OCI-LY3 (cell line): Measurements from ENCODE around the gene TNFSF12.

Experiments used
- H2AFZ ChIP-seq: fragments of 200-600, 300-600 bp; shearing (Covaris generic); 2 replicates; pipeline ENCODE4 v1.6.0; 2014; ENCODE audit warnings: antibody characterized with exemption, low read depth, low read length
- H3K27ac ChIP-seq: fragments of 200-600, 300-600 bp; sonication (generic); 2 replicates; pipeline ENCODE4 v1.5.1; 2014; ENCODE audit warnings: mild to moderate bottlenecking, low read length, moderate library complexity, mixed read lengths
- H3K27me3 ChIP-seq: fragments of 200-600, 300-600 bp; sonication (generic); 2 replicates; pipeline ENCODE4 v1.6.1; 2014; ENCODE audit warnings: low read depth, low read length, mixed read lengths
- H3K36me3 ChIP-seq: fragments of 200-600, 300-600 bp; sonication (generic); replicated peaks from 2 replicates; pipeline ENCODE3; 2014; ENCODE audit warnings: low read depth, low read length, mixed read lengths
- H3K4me1 ChIP-seq: fragments of 300-600, 200-600 bp; sonication (generic); 2 replicates; pipeline ENCODE4 v1.6.1; 2014; ENCODE audit warnings: low read length, mixed read lengths
- H3K4me2 ChIP-seq: fragments of 200-600, 300-600 bp; sonication (generic); 2 replicates; pipeline ENCODE4 v1.6.1; 2014; ENCODE audit warnings: low read length, mixed read lengths
- H3K4me3 ChIP-seq: fragments of 300-600, 200-600 bp; sonication (generic); 2 replicates; pipeline ENCODE4 v1.5.1; 2014; ENCODE audit warnings: antibody characterized with exemption, mild to moderate bottlenecking, low read length, moderate library complexity
- H3K79me2 ChIP-seq: fragments of 300-600, 200-600 bp; shearing (Covaris generic); 2 replicates; pipeline ENCODE4 v1.6.1; 2014; ENCODE audit warnings: mild to moderate bottlenecking, low read length, mixed read lengths
- H3K9ac ChIP-seq: fragments of 300-600, 200-600 bp; shearing (Covaris generic); 2 replicates; pipeline ENCODE4 v1.6.0; 2014; ENCODE audit warnings: mild to moderate bottlenecking, low read length, moderate library complexity
- H3K9me3 ChIP-seq: fragments of 200-600, 300-600 bp; shearing (Covaris generic); 2 replicates; pipeline ENCODE4 v1.6.1; 2014; ENCODE audit warnings: low read length, mixed read lengths; ENCODE audit not compliant: insufficient read depth
- H4K20me1 ChIP-seq: fragments of 200-600, 300-600 bp; sonication (generic); 2 replicates; pipeline ENCODE4 v1.6.1; 2016; ENCODE audit warnings: low read length, mixed read lengths; ENCODE audit not compliant: insufficient read depth
- EZH2phosphoT487 ChIP-seq: fragments of 200-600 bp; shearing (Covaris generic); IDR thresholded peaks from 2 replicates; pipeline ENCODE4 v1.6.1; 2018; ENCODE audit warnings: antibody characterized with exemption, mixed run types, low read depth
- TF ChIP-seq, protein P1 (sequence below): fragments of 200-600, 300-600 bp; sonication (generic); IDR thresholded peaks from 2 replicates; pipeline ENCODE4 v1.5.1; 2014; ENCODE audit warnings: antibody characterized with exemption, low read length, low read depth

TNFSF12 gene

DNA sequence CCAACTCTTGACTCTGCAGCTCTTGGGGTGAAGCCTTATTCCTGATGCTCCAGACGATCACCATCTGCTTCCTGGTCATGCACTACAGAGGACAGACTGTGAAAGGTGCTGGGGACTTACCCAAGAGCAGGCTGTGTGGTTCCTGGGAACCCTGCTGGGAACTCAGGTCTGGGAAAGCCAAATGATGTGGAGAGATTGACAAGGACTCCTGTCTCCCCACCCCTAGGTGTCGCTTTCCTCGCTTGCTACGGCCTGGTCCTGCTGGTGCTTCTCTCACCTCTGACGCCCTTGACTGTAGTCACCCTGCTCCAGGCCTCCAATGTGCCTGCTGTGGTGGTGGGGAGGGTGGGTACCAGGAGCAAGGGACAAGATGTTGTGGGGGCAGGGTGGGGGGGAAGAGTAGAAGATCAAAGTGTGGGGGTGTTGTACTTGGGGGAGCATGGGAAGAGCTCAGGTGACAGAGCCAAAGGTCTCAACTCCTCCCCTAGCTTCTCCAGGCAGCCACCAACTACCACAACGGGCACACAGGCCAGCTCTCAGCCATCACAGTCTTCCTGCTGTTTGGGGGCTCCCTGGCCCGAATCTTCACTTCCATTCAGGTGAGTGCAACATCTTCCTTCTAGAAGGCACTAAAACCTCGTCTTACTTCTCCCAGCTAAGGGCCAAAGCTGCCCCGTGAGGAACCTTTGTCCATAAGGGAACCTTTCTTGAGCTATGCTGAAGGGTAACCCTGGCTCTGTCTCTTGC, 38.0 kb downstream of the TNFSF12 start:
- no peaks in the 10 kb centered on the region for H3K9me3 ChIP-seq
- no peak overlapping the region for H3K9ac ChIP-seq
- H3K4me3 ChIP-seq: no peak overlapping the region
- peaks cover 21% of the 10 kb centered on the region for H3K4me1 ChIP-seq
- no peak overlapping the region for H3K27ac ChIP-seq
- no peaks in the 10 kb centered on the region for H4K20me1 ChIP-seq
- no peak overlapping the region for H2AFZ ChIP-seq
- TF ChIP-seq, protein P1, sequence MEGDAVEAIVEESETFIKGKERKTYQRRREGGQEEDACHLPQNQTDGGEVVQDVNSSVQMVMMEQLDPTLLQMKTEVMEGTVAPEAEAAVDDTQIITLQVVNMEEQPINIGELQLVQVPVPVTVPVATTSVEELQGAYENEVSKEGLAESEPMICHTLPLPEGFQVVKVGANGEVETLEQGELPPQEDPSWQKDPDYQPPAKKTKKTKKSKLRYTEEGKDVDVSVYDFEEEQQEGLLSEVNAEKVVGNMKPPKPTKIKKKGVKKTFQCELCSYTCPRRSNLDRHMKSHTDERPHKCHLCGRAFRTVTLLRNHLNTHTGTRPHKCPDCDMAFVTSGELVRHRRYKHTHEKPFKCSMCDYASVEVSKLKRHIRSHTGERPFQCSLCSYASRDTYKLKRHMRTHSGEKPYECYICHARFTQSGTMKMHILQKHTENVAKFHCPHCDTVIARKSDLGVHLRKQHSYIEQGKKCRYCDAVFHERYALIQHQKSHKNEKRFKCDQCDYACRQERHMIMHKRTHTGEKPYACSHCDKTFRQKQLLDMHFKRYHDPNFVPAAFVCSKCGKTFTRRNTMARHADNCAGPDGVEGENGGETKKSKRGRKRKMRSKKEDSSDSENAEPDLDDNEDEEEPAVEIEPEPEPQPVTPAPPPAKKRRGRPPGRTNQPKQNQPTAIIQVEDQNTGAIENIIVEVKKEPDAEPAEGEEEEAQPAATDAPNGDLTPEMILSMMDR: peak; percentile 40
- TF ChIP-seq EZH2phosphoT487: no peak
- peaks cover 10% of the 10 kb centered on the region for H3K36me3 ChIP-seq
- peaks cover 33% of the 10 kb centered on the region for H3K79me2 ChIP-seq
- H3K27me3 ChIP-seq: no peaks in the 10 kb centered on the region
- H3K4me2 ChIP-seq: no peak overlapping the region

DNA sequence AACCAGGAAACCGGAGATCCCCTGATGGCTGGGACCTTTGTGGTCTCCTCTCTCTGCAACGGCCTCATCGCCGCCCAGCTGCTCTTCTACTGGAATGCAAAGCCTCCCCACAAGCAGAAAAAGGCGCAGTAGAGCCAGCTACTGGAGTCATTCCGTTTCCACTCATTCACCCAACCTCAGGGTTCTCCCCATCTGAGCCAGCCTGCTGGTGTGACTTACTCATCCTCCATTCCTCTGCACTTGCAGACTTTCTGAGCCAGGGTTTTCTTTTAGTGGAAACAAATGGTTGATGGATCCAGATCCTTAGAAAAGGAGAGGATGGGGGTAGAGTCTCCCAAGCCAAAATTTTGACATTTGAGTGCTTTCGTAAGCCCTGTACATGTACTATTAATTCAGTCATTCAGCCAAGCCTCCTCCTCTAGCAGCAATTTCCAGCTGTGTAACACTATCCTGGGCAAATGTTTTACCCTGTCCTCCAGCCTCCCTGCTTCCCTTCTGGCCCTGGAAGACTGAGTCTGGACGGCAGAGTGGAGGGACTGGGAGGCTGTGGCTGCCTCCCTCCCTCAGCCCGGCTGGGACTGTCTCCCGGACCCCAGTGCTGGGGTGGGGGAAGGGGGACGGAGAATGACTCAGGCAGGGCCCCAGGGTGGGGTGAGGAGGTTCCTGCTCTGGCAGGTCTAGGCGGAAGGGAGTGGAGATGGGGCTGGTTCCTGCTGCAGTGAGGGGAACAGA, 38.7 kb downstream of the TNFSF12 start:
- no peaks in the 10 kb centered on the region for H4K20me1 ChIP-seq
- H3K4me3 ChIP-seq: no peak overlapping the region
- H3K36me3 ChIP-seq: peaks cover 2% of the 10 kb centered on the region
- no peak overlapping the region for H3K4me2 ChIP-seq
- no peak overlapping the region for H2AFZ ChIP-seq
- H3K27me3 ChIP-seq: no peaks in the 10 kb centered on the region
- H3K79me2 ChIP-seq: peaks cover 26% of the 10 kb centered on the region
- no peak overlapping the region for H3K9ac ChIP-seq
- TF ChIP-seq, protein P1: no peak
- TF ChIP-seq EZH2phosphoT487: no peak
- no peak overlapping the region for H3K27ac ChIP-seq
- no peaks in the 10 kb centered on the region for H3K9me3 ChIP-seq
- peaks cover 13% of the 10 kb centered on the region for H3K4me1 ChIP-seq

- H2AFZ ChIP-seq: no peak overlapping the region
- no peak overlapping the region for H3K4me3 ChIP-seq
- H3K79me2 ChIP-seq: peaks cover 17% of the 10 kb centered on the region
- H3K27ac ChIP-seq: no peak overlapping the region
- no peak overlapping the region for H3K4me2 ChIP-seq
- H3K36me3 ChIP-seq: no peaks in the 10 kb centered on the region
- H4K20me1 ChIP-seq: no peaks in the 10 kb centered on the region
- H3K9ac ChIP-seq: no peak overlapping the region
- TF ChIP-seq, protein P1: no peak
- peaks cover 4% of the 10 kb centered on the region; the same call in 1 of the 2 replicates for H3K4me1 ChIP-seq
- H3K9me3 ChIP-seq: no peaks in the 10 kb centered on the region
- H3K27me3 ChIP-seq: no peaks in the 10 kb centered on the region
Observed at GRCh38 chr17:7588553-7589203, 39.8 kb downstream of the TNFSF12 start.
